ENCODE data around the gene LHB.
"Not testable (repeated sequence)": the region's sequence is repeated elsewhere in the genome, so short reads cannot be mapped to it uniquely, and the experiment has no call there.

DNA sequence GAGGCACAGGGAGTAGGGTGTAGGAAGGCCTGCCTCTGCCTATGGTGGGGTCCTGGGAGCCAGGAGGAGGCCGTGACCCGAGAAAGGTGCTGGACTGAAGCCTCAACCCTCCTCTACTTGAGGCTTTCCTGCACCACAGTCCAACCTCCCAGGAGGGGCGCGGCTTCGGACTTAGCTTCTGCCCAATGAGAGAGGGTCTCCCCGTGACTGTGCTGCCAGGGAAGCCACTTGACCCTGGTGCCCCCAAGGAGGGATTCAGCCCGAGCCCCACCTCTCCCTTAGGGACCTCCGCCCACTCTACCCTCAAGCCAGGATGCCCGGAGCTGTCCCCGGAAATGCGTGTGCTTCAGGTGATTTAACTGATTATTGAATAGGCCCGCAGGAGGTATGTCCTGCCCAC, 32.1 kb upstream of the LHB start, which contains the start of gene CGB8:
- TF ChIP-seq EZH2 (IDR thresholded peaks at IDR 0.05; ENCODE audit: low read length) = not testable (repeated sequence)
- TF ChIP-seq, protein P1, sequence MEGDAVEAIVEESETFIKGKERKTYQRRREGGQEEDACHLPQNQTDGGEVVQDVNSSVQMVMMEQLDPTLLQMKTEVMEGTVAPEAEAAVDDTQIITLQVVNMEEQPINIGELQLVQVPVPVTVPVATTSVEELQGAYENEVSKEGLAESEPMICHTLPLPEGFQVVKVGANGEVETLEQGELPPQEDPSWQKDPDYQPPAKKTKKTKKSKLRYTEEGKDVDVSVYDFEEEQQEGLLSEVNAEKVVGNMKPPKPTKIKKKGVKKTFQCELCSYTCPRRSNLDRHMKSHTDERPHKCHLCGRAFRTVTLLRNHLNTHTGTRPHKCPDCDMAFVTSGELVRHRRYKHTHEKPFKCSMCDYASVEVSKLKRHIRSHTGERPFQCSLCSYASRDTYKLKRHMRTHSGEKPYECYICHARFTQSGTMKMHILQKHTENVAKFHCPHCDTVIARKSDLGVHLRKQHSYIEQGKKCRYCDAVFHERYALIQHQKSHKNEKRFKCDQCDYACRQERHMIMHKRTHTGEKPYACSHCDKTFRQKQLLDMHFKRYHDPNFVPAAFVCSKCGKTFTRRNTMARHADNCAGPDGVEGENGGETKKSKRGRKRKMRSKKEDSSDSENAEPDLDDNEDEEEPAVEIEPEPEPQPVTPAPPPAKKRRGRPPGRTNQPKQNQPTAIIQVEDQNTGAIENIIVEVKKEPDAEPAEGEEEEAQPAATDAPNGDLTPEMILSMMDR (optimal IDR thresholded peaks at IDR 0.05 in 1 of 3, IDR thresholded peaks at IDR 0.05 in 1 of 3, conservative IDR thresholded peaks at IDR 0.05 in 1 of 3; ENCODE audit: extremely low read depth in 1 of 3, insufficient read depth in 2 of 3, low read length in 3 of 3) = not testable (repeated sequence)

Data from keratinocyte (primary cell).